GM18517 (cell line): Measurements from ENCODE around the gene SOWAHB.

Source experiments
- ATAC-seq: cut with Tn5 transposase; IDR thresholded peaks from one replicate; pipeline ENCODE4 v1.9.1; 2021; ENCODE audit warnings: mild to moderate bottlenecking, moderate library complexity; ENCODE audit not compliant: unreplicated experiment

SOWAHB gene

DNA sequence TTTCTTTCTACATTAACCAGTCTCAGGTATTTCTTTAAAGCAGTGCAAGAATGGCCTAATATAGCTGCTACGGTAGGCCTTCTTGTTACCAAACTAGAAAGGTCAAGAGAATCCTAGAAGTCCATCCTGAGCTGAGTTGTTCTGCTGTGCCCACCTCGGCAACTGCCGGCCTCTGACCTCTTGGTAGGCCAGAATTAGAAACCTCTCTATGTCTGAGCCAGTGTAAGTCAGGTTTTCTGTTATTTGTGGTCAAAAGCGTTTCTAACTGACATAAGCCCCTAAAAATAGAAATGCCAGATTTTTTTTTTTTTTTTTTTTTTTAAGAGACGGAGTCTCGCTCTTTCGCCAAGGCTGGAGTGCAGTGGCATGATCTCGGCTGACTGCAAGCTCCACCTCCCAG is 43.1 kb downstream of the SOWAHB start:
- peak; percentile 83 for ATAC-seq

- ATAC-seq = no peak
Observed at GRCh38 chr4:76851375-76851774, 46.6 kb downstream of the SOWAHB start.

DNA sequence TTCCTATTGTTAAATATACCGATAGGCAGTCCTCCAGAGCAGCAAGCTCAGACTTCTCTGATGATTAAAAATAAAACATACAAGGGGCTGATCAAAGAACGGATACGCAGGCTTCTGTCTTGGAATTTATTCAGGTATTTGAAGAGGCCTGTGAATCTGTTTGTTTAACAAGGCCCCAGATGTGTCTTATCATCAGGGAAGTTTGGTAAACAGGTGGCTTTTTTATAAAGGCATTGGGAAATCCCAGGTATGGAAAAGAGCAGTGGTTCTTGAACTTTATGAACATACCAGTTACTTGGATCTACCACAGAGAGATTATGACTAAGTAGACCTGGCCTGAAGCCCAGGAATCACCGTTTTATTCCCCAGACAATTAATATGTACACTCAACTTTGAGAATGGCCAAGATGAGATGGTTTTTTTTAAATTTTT is 47.9 kb downstream of the SOWAHB start:
- no peak for ATAC-seq
